Activated CD8-positive, alpha-beta memory T cell treated with anti-CD3 and anti-CD28 coated beads for 1 hour (primary cell): ENCODE results near the gene ZDHHC7.

Source experiments
- DNase-seq, 2 donors: peaks; one replicate each; pipeline ENCODE4 v3.0.0-alpha.2; 2020; ENCODE audit warnings: low read depth in 1 of 2; ENCODE audit errors: extremely low read depth in 1 of 2

The ZDHHC7 gene

DNA sequence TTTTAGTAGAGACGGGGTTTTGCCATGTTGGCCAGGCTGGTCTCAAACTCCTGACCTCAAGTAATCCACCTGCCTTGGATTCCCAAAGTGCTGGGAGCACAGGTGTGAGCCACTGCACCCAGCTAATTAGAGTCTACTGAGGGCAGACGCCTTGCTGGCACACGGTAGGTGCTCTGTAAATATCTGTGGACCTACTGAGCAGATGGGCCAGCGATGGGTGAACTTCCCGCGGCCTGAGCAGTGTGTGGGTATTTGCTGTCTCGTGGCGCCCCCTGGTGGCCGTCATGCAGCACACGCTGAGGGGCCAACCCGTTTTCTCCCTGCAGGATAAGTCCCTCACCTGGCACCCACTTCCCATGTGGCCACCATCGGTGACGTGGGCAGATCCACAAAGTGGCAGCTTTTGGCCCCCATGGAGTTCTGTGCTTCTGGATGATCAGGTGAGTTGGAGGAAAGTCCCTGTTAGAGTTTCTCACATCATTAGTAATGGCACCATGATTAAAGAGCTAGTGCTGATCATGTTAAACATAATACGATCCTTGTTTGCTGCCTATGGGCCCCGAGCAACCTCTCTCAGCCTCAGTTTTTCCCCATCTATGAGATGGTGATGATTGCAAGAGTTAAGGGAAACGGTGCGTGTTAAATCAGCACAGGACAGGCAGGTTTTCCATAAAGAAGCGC lies 40.7 kb downstream of the ZDHHC7 start:
- peak; percentile 42 to 65 for DNase-seq

DNA sequence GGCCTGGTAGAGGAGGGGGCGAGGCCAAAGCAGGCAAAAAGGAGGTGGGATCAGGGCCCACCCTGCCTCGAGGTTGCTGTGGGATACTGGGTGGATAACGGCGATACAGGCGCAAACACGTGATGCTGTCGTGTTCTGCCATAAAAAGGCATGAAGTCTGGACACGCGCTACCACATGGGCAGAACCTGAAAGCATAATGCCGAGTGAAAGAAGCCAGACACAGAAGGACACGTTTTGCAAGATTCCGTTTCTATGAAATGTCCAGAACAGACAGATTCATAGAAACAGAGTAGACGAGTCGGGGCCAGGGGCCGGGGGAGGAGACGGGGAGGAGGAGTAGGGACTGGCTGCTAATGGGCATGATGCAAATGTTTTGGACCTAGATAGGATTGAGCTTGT lies 43.5 kb downstream of the ZDHHC7 start:
- DNase-seq, result no peak

DNA sequence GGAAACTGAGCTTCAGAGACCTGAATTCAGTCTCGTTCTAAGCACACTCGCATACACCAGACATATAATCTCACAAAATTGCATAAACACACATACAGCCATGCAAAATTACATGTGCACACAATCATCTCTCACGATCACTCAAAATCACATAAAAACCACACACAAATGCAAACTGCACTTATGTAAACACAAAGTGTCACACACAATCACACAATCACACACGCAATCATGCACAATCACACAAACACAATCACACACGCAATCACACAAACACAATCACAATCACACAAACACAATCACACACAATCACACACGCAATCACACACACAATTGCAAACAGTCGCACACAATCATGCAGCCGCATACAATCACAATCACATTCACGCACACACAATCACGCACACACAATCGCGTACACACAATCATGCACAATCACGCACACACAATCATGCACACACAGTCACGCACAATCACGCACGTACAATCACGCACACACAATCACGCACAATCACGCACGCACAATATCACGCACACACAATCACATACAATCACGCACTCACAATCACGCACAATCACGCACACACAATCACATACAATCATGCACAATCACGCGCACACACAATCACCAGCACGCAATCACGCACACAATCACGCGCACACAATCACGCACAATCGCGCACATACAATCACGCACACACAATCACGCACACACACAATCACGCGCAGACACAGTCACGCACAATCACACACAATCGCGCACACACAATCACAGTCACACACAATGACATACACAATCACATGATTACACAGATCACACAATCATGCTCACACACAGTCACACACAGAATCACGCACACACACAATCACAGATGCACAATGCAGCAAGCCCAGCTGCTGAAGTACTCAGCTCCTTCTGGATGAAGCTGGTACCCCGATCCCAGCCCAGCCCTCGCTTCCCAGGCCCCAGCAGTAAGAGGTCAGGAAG lies 45.6 kb downstream of the ZDHHC7 start:
- no peak for DNase-seq

DNA sequence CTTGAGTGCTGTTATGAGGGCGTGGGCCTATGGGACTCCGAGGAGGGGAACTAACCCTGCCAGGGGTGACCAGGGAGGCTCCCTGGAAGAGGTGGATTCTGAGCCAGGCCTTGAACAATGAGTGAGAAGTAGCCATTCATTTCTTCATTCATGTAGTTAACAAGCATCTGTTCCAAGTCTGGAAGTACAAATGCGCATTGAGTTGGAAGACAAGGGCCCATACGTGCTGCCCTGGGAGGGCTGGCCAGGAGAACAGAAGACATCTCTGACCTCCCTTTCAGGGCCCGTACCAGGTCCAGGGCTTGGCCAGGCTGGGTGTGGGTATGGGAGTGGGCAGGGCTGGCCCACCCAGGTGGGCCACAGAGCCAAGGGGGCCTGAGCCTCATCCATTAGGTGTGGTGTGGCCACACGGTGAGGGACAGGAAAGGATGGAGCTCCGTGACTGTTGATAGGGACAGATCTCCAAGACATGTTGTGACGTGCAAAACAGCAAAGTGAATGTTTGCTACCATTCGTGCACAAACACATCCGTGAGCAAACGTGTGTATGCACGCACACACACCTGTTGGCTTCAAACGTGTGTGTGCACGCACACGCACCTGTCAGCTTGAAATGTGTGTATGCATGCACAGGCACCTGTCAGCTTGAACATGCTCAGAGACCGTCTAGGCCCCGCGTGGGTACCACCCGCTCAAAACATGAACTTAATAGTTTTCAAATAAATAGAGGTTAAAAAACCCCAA lies 46.8 kb downstream of the ZDHHC7 start:
- no peak for DNase-seq

DNA sequence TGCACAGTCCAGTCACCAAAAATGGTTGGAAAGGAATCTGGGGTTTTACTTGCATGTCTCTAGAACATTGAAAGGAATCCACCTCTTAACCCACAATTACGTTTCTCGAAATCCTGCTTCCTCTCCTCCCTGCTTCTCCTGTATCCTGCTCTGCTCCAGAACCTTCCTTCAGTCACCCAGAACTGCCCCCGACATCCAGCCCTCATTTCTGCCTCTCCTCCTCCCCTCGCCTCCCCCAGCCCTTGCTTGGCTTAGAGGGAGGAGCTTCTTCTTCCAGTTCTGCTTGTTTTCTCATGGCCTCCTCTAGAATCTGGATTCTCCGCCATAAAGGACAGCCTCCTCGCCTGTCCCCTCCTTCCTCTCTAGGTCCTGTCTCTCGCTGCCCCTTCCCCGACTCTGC lies 48.3 kb downstream of the ZDHHC7 start:
- no peak for DNase-seq

DNA sequence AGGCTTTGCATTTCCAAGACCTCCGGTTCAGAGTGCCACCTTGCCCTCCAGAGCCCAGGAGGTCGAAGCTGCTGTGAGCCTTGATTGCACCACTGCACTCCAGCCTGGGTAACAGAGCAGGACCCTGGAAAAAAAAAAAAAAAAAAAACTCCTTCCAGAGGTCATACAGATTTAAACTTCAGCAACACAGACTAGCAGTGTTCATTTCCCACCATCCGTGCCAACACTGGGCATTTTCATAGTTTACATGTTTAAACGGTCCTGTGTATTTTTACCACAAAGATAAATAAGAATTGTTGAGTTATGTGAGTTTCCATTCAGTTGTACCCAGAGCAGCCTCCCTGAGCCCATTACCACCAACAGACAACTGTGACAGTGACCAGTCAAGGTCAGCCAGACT lies 50.4 kb downstream of the ZDHHC7 start:
- no peak for DNase-seq

DNA sequence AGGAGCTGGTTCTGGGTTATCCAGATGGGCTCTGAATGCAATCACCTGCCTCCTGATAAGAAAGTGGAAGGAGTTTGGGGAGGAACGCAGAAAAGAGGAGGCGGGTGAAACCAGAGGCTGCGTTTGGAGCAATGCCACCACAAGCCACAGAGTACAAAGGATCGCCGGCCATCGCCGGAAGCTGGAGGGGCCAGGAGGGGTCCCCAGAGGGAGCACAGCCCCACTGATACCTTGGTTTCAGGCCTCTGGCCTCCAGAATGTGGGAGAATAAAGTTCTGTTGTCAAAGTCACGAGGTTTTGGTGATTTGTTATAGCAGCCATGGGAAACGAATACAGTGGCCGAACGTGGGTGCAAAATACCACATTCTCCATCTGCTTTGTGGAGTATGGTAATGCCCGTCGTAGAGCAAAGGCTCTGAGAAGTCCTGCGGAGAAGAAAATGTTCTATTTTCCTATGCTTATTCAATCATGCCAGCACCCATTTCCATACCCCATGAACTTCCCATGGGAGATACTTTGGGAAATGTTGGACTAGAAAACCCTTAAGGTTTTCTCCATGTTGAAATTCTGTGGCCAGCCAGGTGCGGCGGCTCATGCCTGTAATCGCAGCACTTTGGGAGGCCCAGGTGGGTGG lies 51.4 kb downstream of the ZDHHC7 start:
- DNase-seq, result no peak

DNA sequence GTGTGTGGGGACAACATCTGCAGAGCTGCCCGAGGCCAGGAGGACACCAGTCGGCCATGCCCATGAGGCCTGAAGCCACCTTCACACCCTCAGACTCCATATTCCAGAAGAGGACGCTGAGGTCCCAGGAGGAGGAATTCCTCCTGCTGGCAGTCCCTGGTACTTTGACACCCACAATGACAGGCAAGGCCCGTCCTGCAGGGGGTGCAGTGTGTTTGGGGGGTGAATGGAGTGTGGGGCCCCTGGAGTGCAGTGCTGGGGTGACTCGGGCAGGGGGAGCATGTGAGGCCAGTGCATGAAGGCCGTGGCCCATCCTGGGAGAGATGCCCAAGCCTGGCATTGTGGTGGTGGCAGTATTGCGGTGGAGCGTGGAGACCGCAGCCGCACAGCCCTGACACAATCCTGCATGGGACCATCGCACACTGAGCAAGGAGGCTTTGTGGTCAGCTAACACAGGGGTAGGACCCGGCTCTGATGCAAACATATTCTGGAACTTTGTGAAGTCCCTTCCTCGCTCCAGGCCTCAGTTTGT lies 52.2 kb downstream of the ZDHHC7 start:
- DNase-seq, result no peak

DNA sequence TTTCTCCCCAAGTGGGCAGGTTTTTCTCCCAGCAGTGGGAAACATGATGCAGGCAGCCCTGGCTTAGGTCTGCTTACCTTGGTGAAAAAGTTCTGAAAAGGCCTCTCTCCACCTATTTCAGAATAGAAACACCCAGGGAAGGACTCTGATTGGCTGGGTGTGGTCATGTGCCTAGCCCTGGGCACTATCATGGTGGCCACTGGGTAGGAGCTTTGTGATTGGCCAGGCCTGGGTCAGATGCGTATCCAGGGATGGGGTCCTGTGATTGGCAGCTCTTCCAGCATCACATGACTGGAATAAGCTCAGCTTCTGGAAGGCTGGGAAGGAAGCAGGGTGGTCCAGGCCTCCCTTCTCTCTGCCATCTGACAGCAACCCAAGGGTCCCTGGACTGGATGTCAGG lies 53.5 kb downstream of the ZDHHC7 start:
- no peak for DNase-seq

DNA sequence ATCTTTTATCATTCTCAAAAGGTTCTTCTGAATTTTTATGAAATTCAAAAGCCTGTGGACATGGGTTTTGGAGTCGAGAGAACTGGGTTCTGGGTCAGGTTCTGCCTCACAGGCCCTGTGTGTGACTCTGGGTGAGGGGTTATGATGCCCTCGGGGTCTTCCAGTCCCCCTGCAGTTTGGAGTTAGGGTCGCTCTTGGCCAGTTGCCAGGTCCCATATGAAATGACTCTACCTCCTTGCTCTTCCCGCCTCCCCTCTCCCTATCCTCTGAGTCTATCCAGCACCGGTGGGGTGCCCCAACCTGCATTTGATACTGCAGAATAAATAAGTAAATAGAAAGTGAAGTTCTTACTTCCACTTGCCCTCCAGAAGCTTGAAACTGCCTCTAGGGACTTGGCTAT lies 54.1 kb downstream of the ZDHHC7 start:
- no peak for DNase-seq

DNA sequence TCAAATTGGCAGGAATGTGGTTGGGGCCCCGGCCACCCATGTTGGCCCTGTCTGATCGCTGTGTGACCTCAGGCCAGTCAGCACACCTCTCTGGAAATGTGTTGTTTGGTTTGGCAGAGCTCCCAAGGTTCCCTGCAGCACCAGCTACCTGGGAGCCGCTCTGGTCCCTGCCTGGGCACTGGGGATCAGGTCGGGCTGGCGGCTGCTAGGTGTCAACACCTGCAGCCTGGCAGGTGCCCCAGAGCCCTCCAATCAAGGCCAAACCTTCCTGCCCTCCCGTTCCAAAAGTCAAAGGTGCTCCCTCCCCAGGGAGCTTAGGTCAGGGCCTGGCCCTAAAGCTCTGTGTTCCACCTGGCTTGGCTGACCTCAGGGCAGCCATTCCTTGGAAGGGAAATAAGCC lies 55.9 kb downstream of the ZDHHC7 start:
- no peak for DNase-seq

DNA sequence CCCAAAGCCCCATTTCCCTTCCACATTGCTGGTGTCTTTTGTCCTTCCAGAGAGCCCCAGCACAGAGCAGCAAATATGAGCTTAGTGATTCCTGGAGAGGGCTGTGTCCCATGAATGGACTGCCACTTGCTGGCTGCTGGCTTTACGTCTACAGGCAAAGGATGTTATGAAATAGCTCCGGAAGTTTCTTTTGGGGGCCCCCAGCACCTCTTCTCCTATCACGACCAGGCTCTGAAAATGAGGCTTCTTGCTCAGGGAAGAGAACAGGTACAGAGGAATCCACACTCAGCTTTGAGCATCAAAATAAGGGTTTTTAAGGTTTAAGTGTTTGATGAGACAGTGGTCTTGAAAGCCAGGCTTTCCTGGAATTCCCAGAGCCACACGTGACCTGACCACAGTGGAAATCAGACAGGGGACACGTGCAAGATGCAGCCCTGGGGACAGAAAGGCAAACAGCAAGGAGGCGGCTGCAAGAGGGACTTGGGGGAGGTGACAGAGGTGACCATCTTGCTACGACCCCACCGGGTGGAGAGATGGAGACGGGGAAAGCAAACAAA lies 58.1 kb downstream of the ZDHHC7 start:
- DNase-seq, result no peak

DNA sequence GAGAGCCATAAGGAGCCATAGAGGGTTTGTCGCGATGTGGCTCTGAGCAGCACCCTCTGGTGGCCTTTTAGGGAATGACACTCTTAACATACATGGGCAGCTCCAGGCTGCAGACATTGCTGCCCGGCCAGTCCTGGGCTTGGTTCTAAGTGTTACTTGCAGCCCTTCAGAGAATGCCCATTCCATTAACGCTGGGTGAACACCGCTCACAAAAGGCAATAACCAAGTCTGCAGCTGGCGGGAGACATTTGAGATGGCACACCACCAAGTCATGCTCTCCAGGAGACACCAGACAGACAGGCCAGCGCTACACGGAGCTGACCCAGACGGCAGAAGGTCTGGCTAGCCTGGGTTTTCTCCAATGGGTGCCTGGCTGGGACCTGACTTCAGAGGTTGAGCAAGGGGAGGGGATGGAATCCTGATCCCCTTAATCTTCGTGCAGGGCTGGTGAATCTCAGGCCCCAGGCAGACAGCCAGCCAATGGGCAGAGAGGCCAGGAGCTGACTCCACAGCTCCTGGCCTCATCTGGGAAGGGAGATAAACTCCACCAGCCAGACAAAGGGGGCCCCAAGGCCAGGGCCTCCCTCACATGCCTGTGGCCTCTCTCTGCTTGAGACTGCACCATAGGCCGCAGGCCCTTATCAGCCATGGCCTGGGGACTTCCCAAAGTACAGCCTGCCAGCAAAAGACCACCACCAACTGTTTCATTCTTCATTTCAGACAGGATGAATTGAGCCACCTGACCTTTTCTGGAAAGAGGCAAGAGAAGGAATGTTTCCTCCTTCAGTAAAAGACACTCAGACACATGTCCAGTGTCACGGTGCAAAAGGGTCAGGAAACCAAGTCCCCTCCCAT lies 58.8 kb downstream of the ZDHHC7 start:
- peak; percentile 12 to 41 for DNase-seq

DNA sequence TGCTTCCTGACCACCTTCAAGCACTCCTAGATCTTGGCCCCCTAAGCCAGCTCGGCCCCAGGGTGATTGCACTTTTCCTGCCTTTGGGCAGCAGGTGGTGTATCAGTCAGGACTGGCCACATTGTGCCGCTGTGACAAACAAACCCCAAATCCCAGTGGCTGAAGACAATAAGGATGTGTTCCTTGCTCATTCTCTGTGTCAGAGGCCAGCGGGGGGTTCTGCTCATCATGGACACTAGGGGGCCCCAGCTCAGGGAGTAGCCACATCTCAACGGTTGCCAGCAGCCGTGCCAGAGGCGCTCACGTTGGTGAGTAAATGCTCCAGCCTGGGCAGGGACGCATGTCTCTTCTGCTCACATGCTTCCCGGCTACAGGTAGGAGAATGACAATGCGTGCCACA lies 60.4 kb downstream of the ZDHHC7 start:
- DNase-seq, result no peak

DNA sequence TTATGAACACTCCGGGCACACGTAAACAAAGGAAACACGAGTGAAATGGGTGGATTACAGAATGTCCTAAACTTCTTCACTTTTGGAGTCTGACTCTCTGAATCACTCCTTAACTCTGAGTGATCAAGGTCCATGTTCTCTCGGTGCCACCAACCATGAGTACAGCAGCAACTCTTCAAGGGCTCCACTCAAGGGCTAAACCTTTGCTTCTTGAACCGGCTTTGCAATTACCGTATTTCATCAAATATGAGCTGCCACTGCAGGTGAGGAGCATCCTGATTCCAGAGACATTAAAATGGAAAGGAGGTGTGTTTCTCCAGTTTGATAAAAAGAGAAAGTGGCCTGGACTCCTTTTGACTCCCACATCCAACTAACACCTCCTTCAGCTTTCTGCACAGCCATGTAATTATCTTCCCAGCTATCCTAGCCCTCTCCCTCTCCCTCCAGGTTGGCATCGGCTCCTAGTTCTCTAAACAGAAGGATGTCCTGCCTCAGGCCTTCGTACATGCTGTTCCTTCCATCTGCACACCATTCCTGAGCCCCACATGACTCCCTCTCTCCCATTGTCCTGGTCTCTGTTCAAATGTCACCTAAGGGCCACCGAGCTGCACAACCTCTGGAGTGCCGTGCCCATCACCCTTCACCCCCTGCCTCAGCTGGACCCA lies 61.4 kb downstream of the ZDHHC7 start:
- DNase-seq, result no peak

DNA sequence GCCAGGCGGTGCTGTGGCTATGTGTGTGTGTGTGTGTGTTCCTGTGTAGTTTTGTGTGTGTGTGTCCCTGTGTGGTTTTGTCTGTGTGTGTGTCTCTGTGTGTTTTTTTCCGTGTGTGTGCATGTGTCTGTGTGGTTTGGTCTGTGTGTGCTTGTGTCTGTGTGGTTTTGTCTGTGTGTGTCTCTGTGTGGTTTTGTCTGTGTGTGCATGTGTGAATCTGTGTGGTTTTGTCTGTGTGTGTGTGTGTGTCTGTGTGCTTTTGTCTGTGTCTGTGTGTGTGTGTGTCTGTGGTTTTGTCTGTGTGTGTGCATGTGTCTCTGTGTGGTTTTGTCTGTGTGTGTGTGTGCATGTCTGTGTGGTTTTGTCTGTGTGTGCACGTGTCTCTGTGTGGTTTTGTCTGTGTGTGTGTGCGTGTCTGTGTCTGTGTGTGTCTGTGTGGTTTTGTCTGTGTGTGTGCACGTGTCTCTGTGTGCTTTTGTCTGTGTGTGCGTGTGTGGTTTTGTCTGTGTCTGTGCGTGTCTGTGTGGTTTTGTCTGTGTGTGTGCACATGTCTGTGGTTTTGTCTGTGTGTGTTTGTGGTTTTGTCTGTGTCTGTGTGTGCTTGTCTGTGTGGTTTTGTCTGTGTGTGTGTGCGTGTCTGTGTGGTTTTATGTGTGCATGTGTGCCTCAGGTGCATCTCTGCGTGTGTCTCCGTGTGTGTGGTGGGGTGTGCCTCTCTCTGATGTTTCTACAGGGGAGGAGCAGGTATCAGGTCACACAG lies 62.3 kb downstream of the ZDHHC7 start:
- DNase-seq, result no peak

DNA sequence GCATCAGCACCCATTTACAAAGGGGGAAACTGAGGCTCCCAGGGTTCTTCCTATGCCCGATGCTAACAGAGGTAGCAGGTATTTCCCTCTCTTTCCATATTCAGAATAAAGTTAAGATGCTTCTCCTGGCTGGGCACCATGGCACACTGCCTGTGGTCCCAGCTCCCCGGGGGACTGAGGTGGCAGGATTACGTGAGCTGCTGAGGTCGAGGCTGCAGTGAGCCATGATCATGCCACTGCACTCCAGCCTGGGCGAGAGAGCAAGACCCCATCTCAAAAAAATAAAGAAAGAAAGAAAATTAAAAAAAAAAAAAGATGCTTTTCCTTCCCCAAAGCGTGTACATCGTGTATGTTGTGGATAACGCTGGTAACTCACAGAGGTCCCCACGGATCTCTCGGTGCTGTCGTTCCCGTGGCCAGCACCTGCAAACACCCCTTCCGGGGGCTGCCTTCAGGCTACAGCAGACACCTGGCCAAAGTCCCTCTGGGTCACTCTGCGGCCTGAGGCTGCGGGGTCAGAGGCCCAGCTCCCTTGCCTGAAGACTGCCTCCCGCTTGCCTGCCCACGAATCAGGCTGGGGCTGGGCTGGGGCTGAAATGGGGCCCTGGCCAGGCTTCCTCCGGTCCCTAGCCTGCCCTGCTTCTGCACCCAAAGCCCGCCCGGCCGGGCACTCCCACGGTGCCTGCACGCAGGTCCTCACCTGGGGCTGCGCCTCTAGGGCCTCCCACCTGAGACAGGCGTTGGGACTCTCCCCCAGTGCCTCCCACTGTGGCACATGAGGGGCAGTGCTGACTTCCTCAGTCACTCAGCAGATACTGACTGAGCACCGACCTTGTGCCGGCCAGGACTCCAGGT lies 63.1 kb downstream of the ZDHHC7 start:
- DNase-seq, result no peak
